HFFc6 (cell line): ENCODE results near the gene WWP2. TPM values are rescaled to one million over a fixed set of nuclear protein-coding genes. Genes with fewer than 3 reads are reported as not detected.
"Not testable (repeated sequence)": the region's sequence is repeated elsewhere in the genome, so short reads cannot be mapped to it uniquely, and the experiment has no call there.

Experiments
- DNase-seq: peaks from one replicate; pipeline ENCODE4 v3.0.0-alpha.2; 2018
- H3K27ac Mint-ChIP-seq: 2 replicates; pipeline ENCODE4 v1.8.0; 2020; ENCODE audit warnings: mild to moderate bottlenecking, mixed read lengths
- H3K27me3 Mint-ChIP-seq: 2 replicates; pipeline ENCODE4 v1.8.0; 2021; ENCODE audit warnings: mild to moderate bottlenecking, moderate library complexity, mixed read lengths; ENCODE audit not compliant: insufficient read depth
- H3K36me3 Mint-ChIP-seq: 2 replicates; pipeline ENCODE4 v1.8.0; 2021; ENCODE audit warnings: low read depth, mixed read lengths
- H3K4me1 Mint-ChIP-seq: 2 replicates; pipeline ENCODE4 v1.8.0; 2020; ENCODE audit warnings: low read depth, mixed read lengths
- H3K4me3 Mint-ChIP-seq: 2 replicates; pipeline ENCODE4 v1.8.0; 2020; ENCODE audit warnings: mild to moderate bottlenecking, moderate library complexity, mixed read lengths
- H3K9me3 Mint-ChIP-seq: 2 replicates; pipeline ENCODE4 v1.8.0; 2020; ENCODE audit warnings: mild to moderate bottlenecking, mixed read lengths
- microRNA-seq: library from miRNA; unstranded; fragments of <30 nt; microRNA quantifications from one replicate; pipeline ENCODE4, GENCODE V29; 2019
- total RNA-seq, 6 experiments: library from RNA; stranded (reverse); fragmentation: NEBNext Ultra II Directional; extraction: Animal tissue kit (Norgen Biotek cat#: 25700); gene quantifications; 2 replicates in 1 of 6; 3 replicates in 5 of 6; pipeline ENCODE4 v1.2.3, GENCODE V29; 2021

Gene WWP2
- total RNA-seq, 6 experiments from 2014 or later: 24.6 to 33.9 (median 30.5) TPM

GRCh38 chr16:69965661-69966054, 203.5 kb downstream of the WWP2 start:
- not testable (repeated sequence) for H3K27me3 Mint-ChIP-seq, H3K27ac Mint-ChIP-seq, DNase-seq, H3K4me1 Mint-ChIP-seq, H3K36me3 Mint-ChIP-seq, H3K4me3 Mint-ChIP-seq, H3K9me3 Mint-ChIP-seq

GRCh38 chr16:69967688-69968087, 205.6 kb downstream of the WWP2 start:
- H3K27ac Mint-ChIP-seq, H3K36me3 Mint-ChIP-seq, DNase-seq, H3K27me3 Mint-ChIP-seq, H3K9me3 Mint-ChIP-seq, H3K4me1 Mint-ChIP-seq, H3K4me3 Mint-ChIP-seq: not testable (repeated sequence)

- not testable (repeated sequence) for H3K4me3 Mint-ChIP-seq, H3K36me3 Mint-ChIP-seq
Measured at GRCh38 chr16:69968125-69968524, 206.0 kb downstream of the WWP2 start.

GRCh38 chr16:69969657-69970056, 207.5 kb downstream of the WWP2 start:
- not testable (repeated sequence) for H3K4me3 Mint-ChIP-seq

More at GRCh38 chr16:69968125-69968524, 206.0 kb downstream of the WWP2 start:
- H3K9me3 Mint-ChIP-seq, H3K27ac Mint-ChIP-seq, H3K27me3 Mint-ChIP-seq, H3K4me1 Mint-ChIP-seq, DNase-seq: not testable (repeated sequence)

GRCh38 chr16:69972120-69972519, 210.0 kb downstream of the WWP2 start:
- not testable (repeated sequence) for H3K27ac Mint-ChIP-seq, H3K4me3 Mint-ChIP-seq, H3K9me3 Mint-ChIP-seq, H3K36me3 Mint-ChIP-seq, DNase-seq, H3K4me1 Mint-ChIP-seq, H3K27me3 Mint-ChIP-seq

More at GRCh38 chr16:69969657-69970056, 207.5 kb downstream of the WWP2 start:
- H3K27me3 Mint-ChIP-seq, H3K27ac Mint-ChIP-seq, H3K36me3 Mint-ChIP-seq, H3K4me1 Mint-ChIP-seq, DNase-seq, H3K9me3 Mint-ChIP-seq: not testable (repeated sequence)

- not testable (repeated sequence) for H3K4me1 Mint-ChIP-seq, H3K27me3 Mint-ChIP-seq, H3K27ac Mint-ChIP-seq, H3K4me3 Mint-ChIP-seq, H3K36me3 Mint-ChIP-seq, DNase-seq, H3K9me3 Mint-ChIP-seq
Measured at GRCh38 chr16:69972935-69973334, 210.8 kb downstream of the WWP2 start.

- H3K4me3 Mint-ChIP-seq, DNase-seq, H3K27ac Mint-ChIP-seq, H3K9me3 Mint-ChIP-seq, H3K4me1 Mint-ChIP-seq, H3K27me3 Mint-ChIP-seq: not testable (repeated sequence)
- H3K36me3 Mint-ChIP-seq: peaks cover 10% of the 10 kb centered on the region; the same call in 1 of the 2 replicates
Measured at GRCh38 chr16:69985196-69985595, 223.1 kb downstream of the WWP2 start.

Small RNAs within 50 kb of the gene (microRNA-seq; reads per million reads assigned to microRNA genes)
- gene MIR140: 2,297 reads per million, percentile 82 among the genes with 10 or more reads in this experiment

Other genes with a start within 250 kb of the WWP2 start
- gene NFAT5, start 196.4 kb upstream of the WWP2 start, total RNA-seq: 100 to 1,000 TPM in 1 of 6 experiments, 10 to 100 TPM in 5; 52.0 to 114 (median 63.7) TPM
- gene NQO1, start 35.8 kb upstream of the WWP2 start, total RNA-seq: 100 to 1,000 TPM; 248 to 801 (median 737) TPM
- gene NOB1, start 7.4 kb upstream of the WWP2 start, total RNA-seq: 10 to 100 TPM; 52.3 to 59.3 (median 55.2) TPM
- under 1 TPM in 2 of 6 experiments, not detected in 4; 0.14 TPM for gene CLEC18A, start 189.0 kb downstream of the WWP2 start, total RNA-seq